Keratinocyte (primary cell): ENCODE measurements around the gene SLC10A3. TPM values are rescaled to one million over a fixed set of nuclear protein-coding genes. Genes with fewer than 3 reads are reported as not detected.

Experiments
- DNase-seq: peaks from one replicate; pipeline ENCODE4 v3.0.0-alpha.2; 2011; ENCODE audit warnings: low read depth, missing footprints, low spot score
- FAIRE-seq: peaks from 2 replicates; lab custom pipeline; 2011; peaks lifted over from hg19 to GRCh38; lab: Jason Lieb, UNC
- H2AFZ ChIP-seq: 2 replicates; pipeline ENCODE4 v1.6.0; 2012; ENCODE audit warnings: low read length, control low read depth, inconsistent platforms; ENCODE audit not compliant: control insufficient read depth
- H3K27ac ChIP-seq: 2 replicates; pipeline ENCODE4 v1.5.1; 2011; ENCODE audit warnings: low read length; ENCODE audit not compliant: control insufficient read depth, insufficient read depth
- H3K27me3 ChIP-seq: 3 replicates; pipeline ENCODE4 v1.6.0; 2011; ENCODE audit warnings: low read length; ENCODE audit not compliant: control insufficient read depth, insufficient read depth; ENCODE audit errors: extremely low read depth
- H3K36me3 ChIP-seq, 2 experiments: 2 replicates in 1 of 2; 3 replicates in 1 of 2; pipeline ENCODE4 v1.5.1; 2011; ENCODE audit warnings: low read length in 2 of 2, mild to moderate bottlenecking in 1 of 2; ENCODE audit not compliant: control insufficient read depth in 2 of 2, insufficient read depth in 2 of 2; ENCODE audit errors: extremely low read depth in 1 of 2
- H3K4me1 ChIP-seq: 3 replicates; pipeline ENCODE4 v1.5.1; 2011; ENCODE audit warnings: low read length; ENCODE audit not compliant: control insufficient read depth, insufficient read depth; ENCODE audit errors: extremely low read depth
- H3K4me2 ChIP-seq: 3 replicates; pipeline ENCODE4 v1.6.0; 2011; ENCODE audit warnings: low read depth, low read length; ENCODE audit not compliant: control insufficient read depth, insufficient read depth; ENCODE audit errors: extremely low read depth
- H3K4me3 ChIP-seq, 3 experiments: fragments of 200-600 bp in 1 of 3; sonication (generic) in 1 of 3; 2 replicates in 2 of 3; 3 replicates in 1 of 3; pipeline ENCODE4 v1.5.1; 2011 to 2016; ENCODE audit warnings: low read length in 3 of 3, mild to moderate bottlenecking in 3 of 3, control low read depth in 2 of 3, inconsistent platforms in 1 of 3, low read depth in 1 of 3, mixed read lengths in 1 of 3, mixed run types in 1 of 3, moderate library complexity in 1 of 3; ENCODE audit not compliant: control insufficient read depth in 2 of 3, insufficient read depth in 2 of 3; ENCODE audit errors: extremely low read depth in 1 of 3
- H3K79me2 ChIP-seq: 2 replicates; pipeline ENCODE4 v1.6.0; 2012; ENCODE audit warnings: low read length; ENCODE audit not compliant: control insufficient read depth, insufficient read depth
- H3K9ac ChIP-seq: 3 replicates; pipeline ENCODE4 v1.6.0; 2011; ENCODE audit warnings: low read length; ENCODE audit not compliant: control insufficient read depth, insufficient read depth; ENCODE audit errors: extremely low read depth
- H3K9me1 ChIP-seq: 3 replicates; pipeline ENCODE4 v1.6.0; 2011; ENCODE audit warnings: low read length; ENCODE audit not compliant: control insufficient read depth, insufficient read depth; ENCODE audit errors: extremely low read depth
- H3K9me3 ChIP-seq: 2 replicates; pipeline ENCODE4 v1.5.1; 2012; ENCODE audit warnings: low read depth, low read length; ENCODE audit not compliant: control insufficient read depth
- H4K20me1 ChIP-seq: 3 replicates; pipeline ENCODE4 v1.6.0; 2011; ENCODE audit warnings: low read length; ENCODE audit not compliant: control insufficient read depth, insufficient read depth; ENCODE audit errors: extremely low read depth
- CTCF ChIP-seq, 3 experiments: IDR thresholded peaks in 1 of 3; conservative IDR thresholded peaks in 1 of 3; optimal IDR thresholded peaks in 1 of 3; 2 replicates in 2 of 3; 3 replicates in 1 of 3; pipeline versions ENCODE3 to v1.5.1; 2011; ENCODE audit warnings: low read length in 3 of 3, mild to moderate bottlenecking in 3 of 3, moderate library complexity in 2 of 3, control low read depth in 1 of 3, inconsistent platforms in 1 of 3; ENCODE audit not compliant: insufficient read depth in 2 of 3; ENCODE audit errors: extremely low read depth in 1 of 3
- EZH2 ChIP-seq: IDR thresholded peaks from one replicate; pipeline ENCODE4 v1.6.1; 2012; ENCODE audit warnings: inconsistent platforms, mild to moderate bottlenecking, low read length, moderate library complexity
- dilution Hi-C: fragments of 300-500 bp; cut with MboI; formaldehyde crosslinking; loops from one replicate; pipeline ENCODE4 v1.7.0; 2020; ENCODE audit warnings: low sequenced_read_pairs; ENCODE audit not compliant: extremely low pct_ligation_motif_present
- polyA plus RNA-seq, 5 experiments: library from polyadenylated mRNA; depleted of rRNA in 3 of 5; stranded (reverse) in 3 of 5; stranded (forward) in 1 of 5; unstranded in 1 of 5; fragments of >200 nt; gene quantifications; 1 replicate in 1 of 5; 2 replicates in 3 of 5; 3 replicates in 1 of 5; pipeline versions ENCODE4 v1.2.1 to v1.2.3, GENCODE V29; 2011 to 2012; ENCODE audit warnings: missing spikeins in 2 of 5, low read depth in 1 of 5, low replicate concordance in 1 of 5

SLC10A3 gene
- polyA plus RNA-seq, 1 donor (not counting 4 experiments of a cell fraction or from before 2014, with no cell fraction given) = 8.1 TPM

DNA sequence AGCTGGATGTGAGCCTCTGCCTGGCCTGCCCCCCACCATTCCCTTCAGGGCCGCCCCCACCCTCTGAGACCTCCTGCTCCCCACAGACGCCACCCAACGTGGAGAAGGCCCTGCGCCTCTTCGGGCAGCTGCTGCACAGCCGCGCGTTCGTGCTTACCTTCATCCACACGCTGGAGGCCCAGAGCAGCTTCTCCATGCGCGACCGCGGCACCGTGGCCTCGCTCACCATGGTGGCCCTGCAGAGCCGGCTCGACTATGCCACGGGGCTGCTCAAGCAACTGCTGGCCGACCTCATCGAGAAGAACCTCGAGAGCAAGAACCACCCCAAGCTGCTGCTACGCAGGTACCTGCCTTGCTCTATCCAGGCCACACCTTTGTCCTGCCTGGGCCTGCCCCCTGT, 22.2 kb downstream of the SLC10A3 start:
- no peak overlapping the region for H2AFZ ChIP-seq
- no peak for TF ChIP-seq CTCF (optimal IDR thresholded peaks at IDR 0.05 in 1 of 3, IDR thresholded peaks at IDR 0.05 in 1 of 3, conservative IDR thresholded peaks at IDR 0.05 in 1 of 3; ENCODE audit: extremely low read depth in 1 of 3, insufficient read depth in 2 of 3, low read length in 3 of 3)
- no peak for TF ChIP-seq EZH2
- peaks cover 0 to 5% of the 10 kb centered on the region in 2 experiments for H3K36me3 ChIP-seq
- no peaks in the 10 kb centered on the region for H3K27me3 ChIP-seq
- no peak overlapping the region for H3K9ac ChIP-seq
- no peak overlapping the region for H3K4me2 ChIP-seq
- H3K27ac ChIP-seq = no peak overlapping the region
- H4K20me1 ChIP-seq = no peaks in the 10 kb centered on the region
- dilution Hi-C loops = no loop called here
- no peak for DNase-seq
- no peak overlapping the region for H3K4me3 ChIP-seq
- H3K4me1 ChIP-seq = no peaks in the 10 kb centered on the region
- H3K9me3 ChIP-seq = peaks cover 2% of the 10 kb centered on the region
- H3K79me2 ChIP-seq = no peaks in the 10 kb centered on the region
- H3K9me1 ChIP-seq = no peaks in the 10 kb centered on the region
- FAIRE-seq = no peak

DNA sequence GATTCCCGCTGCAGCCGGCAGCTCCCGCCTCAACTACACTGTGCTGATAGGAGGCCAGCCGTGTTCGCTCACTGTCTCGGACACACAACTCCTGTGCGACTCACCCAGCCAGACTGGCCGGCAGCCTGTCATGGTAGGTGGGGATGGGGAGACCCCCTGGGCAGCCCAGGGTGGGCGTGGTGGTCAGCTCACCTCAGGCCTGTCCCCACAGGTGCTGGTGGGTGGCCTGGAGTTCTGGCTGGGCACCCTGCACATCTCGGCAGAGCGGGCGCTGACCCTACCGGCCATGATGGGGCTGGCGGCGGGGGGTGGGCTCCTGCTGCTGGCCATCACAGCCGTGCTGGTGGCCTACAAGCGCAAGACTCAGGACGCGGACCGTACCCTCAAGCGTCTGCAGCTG, 22.9 kb downstream of the SLC10A3 start:
- H3K4me1 ChIP-seq = no peaks in the 10 kb centered on the region
- no peak overlapping the region for H3K4me2 ChIP-seq
- H3K79me2 ChIP-seq = no peaks in the 10 kb centered on the region
- H3K4me3 ChIP-seq = no peak overlapping the region
- no peak overlapping the region for H3K27ac ChIP-seq
- TF ChIP-seq CTCF (optimal IDR thresholded peaks at IDR 0.05 in 1 of 3, IDR thresholded peaks at IDR 0.05 in 1 of 3, conservative IDR thresholded peaks at IDR 0.05 in 1 of 3; ENCODE audit: extremely low read depth in 1 of 3, insufficient read depth in 2 of 3, low read length in 3 of 3) (no peak), EZH2 (no peak)
- DNase-seq (no peak), FAIRE-seq (no peak)
- no peaks in the 10 kb centered on the region for H4K20me1 ChIP-seq
- H3K36me3 ChIP-seq = peaks cover 0 to 5% of the 10 kb centered on the region in 2 experiments
- peaks cover 2% of the 10 kb centered on the region for H3K9me3 ChIP-seq
- H3K27me3 ChIP-seq = no peaks in the 10 kb centered on the region
- H2AFZ ChIP-seq = no peak overlapping the region
- H3K9ac ChIP-seq = no peak overlapping the region
- dilution Hi-C loops = no loop called here
- H3K9me1 ChIP-seq = no peaks in the 10 kb centered on the region
